ENCODE results near the gene MRPS22. TPM values are rescaled to one million over a fixed set of nuclear protein-coding genes. Genes with fewer than 3 reads are reported as not detected.

The MRPS22 gene
- total and polyA plus RNA-seq, 9 donors, result 33.0 to 51.6 (median 36.8) TPM

GRCh38 chr3:139311557-139311956 lies 32.3 kb upstream of the MRPS22 start:
- Histone ChIP-seq H3K27ac (no peak overlapping the region), H3K27me3 (no peaks in the 10 kb centered on the region)
- WGBS, 3 donors, result 80 to 92% (median 88%) methylated on average over 1 of the region's 1 CpG

DNA sequence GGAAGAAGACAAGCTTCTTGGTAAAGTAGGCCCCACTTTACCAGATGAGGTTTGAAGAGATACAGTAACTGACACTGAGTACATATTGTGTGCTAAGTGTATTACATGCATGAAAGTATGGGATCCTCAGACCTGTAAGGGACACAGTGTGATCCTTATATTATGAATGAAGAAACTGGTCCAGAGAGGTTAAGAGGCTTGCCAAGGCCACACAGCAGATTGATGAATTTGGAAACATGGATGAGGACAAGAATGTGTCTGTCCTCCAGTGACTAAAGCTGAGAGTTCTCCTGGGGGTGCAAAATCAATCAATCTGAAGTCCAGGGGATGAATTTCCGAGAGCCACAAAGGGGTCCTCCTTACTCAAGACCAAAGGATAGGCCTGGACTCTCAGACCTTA lies 31.4 kb upstream of the MRPS22 start:
- no peak for TF ChIP-seq EP300 (IDR thresholded peaks at IDR 0.05)
- TF ChIP-seq, protein P1, sequence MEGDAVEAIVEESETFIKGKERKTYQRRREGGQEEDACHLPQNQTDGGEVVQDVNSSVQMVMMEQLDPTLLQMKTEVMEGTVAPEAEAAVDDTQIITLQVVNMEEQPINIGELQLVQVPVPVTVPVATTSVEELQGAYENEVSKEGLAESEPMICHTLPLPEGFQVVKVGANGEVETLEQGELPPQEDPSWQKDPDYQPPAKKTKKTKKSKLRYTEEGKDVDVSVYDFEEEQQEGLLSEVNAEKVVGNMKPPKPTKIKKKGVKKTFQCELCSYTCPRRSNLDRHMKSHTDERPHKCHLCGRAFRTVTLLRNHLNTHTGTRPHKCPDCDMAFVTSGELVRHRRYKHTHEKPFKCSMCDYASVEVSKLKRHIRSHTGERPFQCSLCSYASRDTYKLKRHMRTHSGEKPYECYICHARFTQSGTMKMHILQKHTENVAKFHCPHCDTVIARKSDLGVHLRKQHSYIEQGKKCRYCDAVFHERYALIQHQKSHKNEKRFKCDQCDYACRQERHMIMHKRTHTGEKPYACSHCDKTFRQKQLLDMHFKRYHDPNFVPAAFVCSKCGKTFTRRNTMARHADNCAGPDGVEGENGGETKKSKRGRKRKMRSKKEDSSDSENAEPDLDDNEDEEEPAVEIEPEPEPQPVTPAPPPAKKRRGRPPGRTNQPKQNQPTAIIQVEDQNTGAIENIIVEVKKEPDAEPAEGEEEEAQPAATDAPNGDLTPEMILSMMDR (IDR thresholded peaks at IDR 0.05), result no peak
- no peak for TF ChIP-seq POLR2A (IDR thresholded peaks at IDR 0.05)
- Histone ChIP-seq H3K27ac (no peak overlapping the region), H3K9me3 (no peaks in the 10 kb centered on the region), H3K36me3 (no peaks in the 10 kb centered on the region), H3K4me1 (ENCODE audit: insufficient read depth) (peaks cover 4% of the 10 kb centered on the region), H3K27me3 (no peaks in the 10 kb centered on the region), H3K4me3 (no peak overlapping the region)
- WGBS, 3 donors, result 92 to 98% (median 93%) methylated on average over 1 of the region's 1 CpG
- no peak for DNase-seq
- intact Hi-C loops (cut with DNase I), result no loop called here

More at GRCh38 chr3:139311557-139311956, 32.3 kb upstream of the MRPS22 start:
- intact Hi-C loops (cut with DNase I), result no loop called here
- Histone ChIP-seq H3K36me3 (no peaks in the 10 kb centered on the region), H3K4me1 (ENCODE audit: insufficient read depth) (peaks cover 4% of the 10 kb centered on the region), H3K4me3 (no peak overlapping the region), H3K9me3 (no peaks in the 10 kb centered on the region)
- no peak for DNase-seq
- TF ChIP-seq POLR2A (IDR thresholded peaks at IDR 0.05) (no peak), EP300 (IDR thresholded peaks at IDR 0.05) (no peak)
- TF ChIP-seq, protein P1 (IDR thresholded peaks at IDR 0.05), result no peak

- H3K36me3 ChIP-seq, result no peaks in the 10 kb centered on the region
- no peaks in the 10 kb centered on the region for H3K9me3 ChIP-seq
- H3K4me3 ChIP-seq, result no peak overlapping the region
- peak in 3 of 5 donors; percentile 8 to 10 (median 8) for DNase-seq
- intact Hi-C loops (cut with DNase I), result no loop called here
- H3K27ac ChIP-seq, result no peak overlapping the region
- WGBS, 3 donors, result 89 to 98% (median 96%) methylated on average over 2 of the region's 2 CpGs
- H3K4me1 ChIP-seq (ENCODE audit: insufficient read depth), result peaks cover 4% of the 10 kb centered on the region
- no peaks in the 10 kb centered on the region for H3K27me3 ChIP-seq
- TF ChIP-seq, protein P1 (IDR thresholded peaks at IDR 0.05), result no peak
- TF ChIP-seq POLR2A (IDR thresholded peaks at IDR 0.05) (no peak), EP300 (IDR thresholded peaks at IDR 0.05) (no peak)
These were observed 30.9 kb upstream of the MRPS22 start for GRCh38 chr3:139312959-139313358.

GRCh38 chr3:139313921-139314320 lies 29.9 kb upstream of the MRPS22 start:
- Histone ChIP-seq H3K27me3 (no peaks in the 10 kb centered on the region), H3K4me3 (no peak overlapping the region), H3K4me1 (ENCODE audit: insufficient read depth) (peaks cover 4% of the 10 kb centered on the region), H3K9me3 (no peaks in the 10 kb centered on the region), H3K27ac (no peak overlapping the region), H3K36me3 (no peaks in the 10 kb centered on the region)
- 63 to 79% (median 68%) methylated on average over 5 of the region's 5 CpGs for WGBS, 3 donors
- TF ChIP-seq, protein P1 (IDR thresholded peaks at IDR 0.05), result no peak
- no peak for TF ChIP-seq POLR2A (IDR thresholded peaks at IDR 0.05)
- no peak for TF ChIP-seq EP300 (IDR thresholded peaks at IDR 0.05)
- peak in 2 of 5 donors; percentile 8 to 33 for DNase-seq
- intact Hi-C loops (cut with DNase I), result no loop called here
